HCT116 (cell line): ENCODE data around the gene SMYD3. TPM values are rescaled to one million over a fixed set of nuclear protein-coding genes. Genes with fewer than 3 reads are reported as not detected.

Source experiments
- ATAC-seq: fragments of 200-7000 bp; cut with Tn5 transposase; 2 replicates; pipeline ENCODE4 v1.9.1; 2020; ENCODE audit warnings: mild to moderate bottlenecking, moderate library complexity
- BruUV-seq: library from RNA; stranded (reverse); fragments of 400-500 nt; replicated peaks from 2 replicates; lab custom pipeline; 2021; lab: Mats Ljungman, UMichigan
- CTCF ChIA-PET: fragments of 300-600 bp; sonication (Branson Sonifier 250); formaldehyde crosslinking; loops from one replicate; lab custom pipeline; 2021; ENCODE audit warnings: antibody characterized with exemption; lab: Charles Lee
- POLR2A ChIA-PET: fragments of 300-600, 350-600 bp; sonication (Branson Sonifier 250); formaldehyde crosslinking; loops from one replicate; lab custom pipeline; 2021; ENCODE audit warnings: antibody characterized with exemption; lab: Charles Lee
- RAD21 ChIA-PET, 2 experiments: fragments of 300-600 bp; sonication (Branson Sonifier 250); formaldehyde crosslinking; loops; one replicate each; lab custom pipeline; 2023; ENCODE audit warnings: low total read pairs in 2 of 2; ENCODE audit not compliant: uncharacterized antibody in 2 of 2, unreplicated experiment in 2 of 2, low non-redundant PET in 1 of 2; lab: Charles Lee
- DNase-seq: peaks from one replicate; pipeline ENCODE4 v3.0.0-alpha.2; 2010; ENCODE audit warnings: low read depth, low spot score
- H2AFZ ChIP-seq: fragments of 200-600 bp; shearing (Covaris generic), sonication (generic); 2 replicates; pipeline ENCODE4 v1.6.1; 2017; ENCODE audit warnings: low read depth, mixed run types, mixed read lengths, antibody characterized with exemption, low read length; ENCODE audit not compliant: poor library complexity, severe bottlenecking
- H3K27ac ChIP-seq: 2 replicates; pipeline ENCODE4 v1.5.1; 2012; ENCODE audit warnings: low read depth, low read length
- H3K27me3 ChIP-seq: fragments of 200-600 bp; sonication (generic); 2 replicates; pipeline ENCODE4 v1.6.1; 2016; ENCODE audit warnings: mixed run types, low read length, mixed read lengths; ENCODE audit not compliant: insufficient read depth
- H3K36me3 ChIP-seq, 2 experiments: fragments of 200-500 bp in 1 of 2; fragments of 200-600 bp in 1 of 2; sonication (Bioruptor generic) in 1 of 2; sonication (generic) in 1 of 2; 2 replicates each; pipeline versions ENCODE4 v1.5.1 to v1.6.1; 2014 to 2016; ENCODE audit warnings: low read length in 2 of 2, inconsistent platforms in 1 of 2, mixed read lengths in 1 of 2, mixed run types in 1 of 2; ENCODE audit not compliant: insufficient read depth in 2 of 2, control insufficient read depth in 1 of 2
- H3K4me1 ChIP-seq, 2 experiments: fragments of 200-600 bp in 1 of 2; sonication (generic) in 1 of 2; 2 replicates each; pipeline versions ENCODE4 v1.5.1 to v1.6.1; 2012 to 2017; ENCODE audit warnings: low read length in 2 of 2, inconsistent platforms in 1 of 2, mild to moderate bottlenecking in 1 of 2, mixed read lengths in 1 of 2, mixed run types in 1 of 2, moderate library complexity in 1 of 2; ENCODE audit not compliant: insufficient read depth in 2 of 2, control insufficient read depth in 1 of 2
- H3K4me2 ChIP-seq: fragments of 200-600 bp; sonication (generic); 2 replicates; pipeline ENCODE4 v1.6.1; 2017; ENCODE audit warnings: mixed run types, low read length, mixed read lengths
- H3K4me3 ChIP-seq, 2 experiments: fragments of 200-600 bp in 1 of 2; sonication (generic) in 1 of 2; replicated peaks in 1 of 2; 2 replicates each; pipeline ENCODE4 v1.5.1; 2011 to 2016; ENCODE audit warnings: low read length in 2 of 2, control low read depth in 1 of 2, low read depth in 1 of 2, mild to moderate bottlenecking in 1 of 2, mixed read lengths in 1 of 2, mixed run types in 1 of 2
- H3K79me2 ChIP-seq: fragments of 200-600 bp; sonication (generic); 2 replicates; pipeline ENCODE4 v1.6.1; 2017; ENCODE audit warnings: mild to moderate bottlenecking, mixed run types, low read length, moderate library complexity, mixed read lengths; ENCODE audit not compliant: insufficient read depth
- H3K9ac ChIP-seq: fragments of 200-600 bp; sonication (generic); 2 replicates; pipeline ENCODE4 v1.6.1; 2016; ENCODE audit warnings: low read length, mixed read lengths
- H3K9me2 ChIP-seq: fragments of 200-600 bp; sonication (generic), shearing (Covaris generic); 2 replicates; pipeline ENCODE4 v1.6.1; 2017; ENCODE audit warnings: mixed run types, mild to moderate bottlenecking, moderate library complexity; ENCODE audit not compliant: insufficient read depth
- H3K9me3 ChIP-seq, 2 experiments: fragments of 200-500 bp in 1 of 2; fragments of 200-600 bp in 1 of 2; sonication (Bioruptor generic) in 1 of 2; sonication (generic) in 1 of 2; 2 replicates each; pipeline ENCODE4 v1.6.1; 2014 to 2017; ENCODE audit warnings: low read length in 2 of 2, mixed read lengths in 2 of 2, inconsistent platforms in 1 of 2, low read depth in 1 of 2, mild to moderate bottlenecking in 1 of 2, mixed run types in 1 of 2, moderate library complexity in 1 of 2; ENCODE audit not compliant: control insufficient read depth in 1 of 2, insufficient read depth in 1 of 2
- H4K20me1 ChIP-seq: fragments of 200-600 bp; sonication (generic), shearing (Covaris generic); 2 replicates; pipeline ENCODE4 v1.6.1; 2017; ENCODE audit warnings: mixed run types, mild to moderate bottlenecking, moderate library complexity; ENCODE audit not compliant: insufficient read depth
- CEBPB ChIP-seq: IDR thresholded peaks from 2 replicates; pipeline ENCODE4 v1.6.1; 2012; ENCODE audit warnings: low read depth
- ELF1 ChIP-seq: IDR thresholded peaks from 2 replicates; pipeline ENCODE4 v1.6.1; 2012; ENCODE audit warnings: low read depth, borderline replicate concordance
- EZH2 ChIP-seq: fragments of 200-600 bp; sonication (generic); IDR thresholded peaks from 2 replicates; pipeline ENCODE4 v1.6.1; 2017; ENCODE audit warnings: antibody characterized with exemption, mixed run types
- FOSL1 ChIP-seq: IDR thresholded peaks from 2 replicates; pipeline ENCODE4 v1.6.1; 2012; ENCODE audit warnings: low read depth
- MAX ChIP-seq: IDR thresholded peaks from 2 replicates; pipeline ENCODE4 v1.6.1; 2012
- RAD21 ChIP-seq: IDR thresholded peaks from 2 replicates; pipeline ENCODE4 v1.6.1; 2012; ENCODE audit warnings: low read depth, mild to moderate bottlenecking
- REST ChIP-seq: IDR thresholded peaks from 2 replicates; pipeline ENCODE4 v1.6.1; 2012; ENCODE audit warnings: low read depth
- intact Hi-C: fragments of 100-400 bp; cut with micrococcal nuclease; formaldehyde crosslinking; loops from 2 replicates; pipeline ENCODE4 v1.10.0; 2022
- total RNA-seq: library from RNA; stranded (reverse); gene quantifications from one replicate; pipeline ENCODE4 v1.2.1, GENCODE V29; 2021; ENCODE audit not compliant: unreplicated experiment
- TF ChIP-seq, protein P1 (sequence below): IDR thresholded peaks from 2 replicates; pipeline ENCODE4 v1.6.1; 2012

The SMYD3 gene
- total RNA-seq, 1 experiment from 2014 or later = 33.6 TPM

DNA sequence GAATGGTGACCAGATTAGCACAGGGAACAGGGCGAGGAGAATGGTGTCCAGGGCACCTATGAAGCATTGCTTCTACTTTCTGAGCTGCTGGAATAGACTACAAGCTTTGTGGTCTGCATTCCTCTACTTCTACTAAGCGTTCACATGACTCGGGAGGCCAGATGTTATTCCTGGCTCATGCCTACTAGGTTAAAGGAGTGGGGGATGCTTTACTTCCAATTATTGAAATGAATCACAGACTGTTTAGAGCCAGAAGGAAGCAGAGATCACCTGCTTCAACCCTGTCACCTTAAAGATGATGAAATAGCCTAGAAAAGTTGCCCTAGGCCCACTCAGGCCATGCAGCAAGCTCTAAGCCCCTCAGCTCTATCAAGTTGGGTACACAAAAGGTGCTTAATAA lies 718.8 kb downstream of the SMYD3 start:
- TF ChIP-seq CEBPB = no peak
- TF ChIP-seq, protein P1, sequence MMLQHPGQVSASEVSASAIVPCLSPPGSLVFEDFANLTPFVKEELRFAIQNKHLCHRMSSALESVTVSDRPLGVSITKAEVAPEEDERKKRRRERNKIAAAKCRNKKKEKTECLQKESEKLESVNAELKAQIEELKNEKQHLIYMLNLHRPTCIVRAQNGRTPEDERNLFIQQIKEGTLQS = no peak
- TF ChIP-seq FOSL1 = no peak
- no peak for TF ChIP-seq EZH2
- TF ChIP-seq MAX = no peak
- TF ChIP-seq REST = no peak
- TF ChIP-seq RAD21 = no peak
- no peak for TF ChIP-seq ELF1
- POLR2A ChIA-PET = no interaction called here
- Histone ChIP-seq H3K36me3 (no peaks in the 10 kb centered on the region), H3K9me3 (no peaks in the 10 kb centered on the region), H3K4me1 (no peaks in the 10 kb centered on the region), H2AFZ (no peak overlapping the region), H3K4me3 (no peak overlapping the region), H3K27me3 (no peaks in the 10 kb centered on the region), H3K9me2 (no peaks in the 10 kb centered on the region), H3K4me2 (no peak overlapping the region), H3K27ac (no peak overlapping the region), H4K20me1 (no peaks in the 10 kb centered on the region), H3K9ac (no peak overlapping the region), H3K79me2 (no peaks in the 10 kb centered on the region)
- intact Hi-C loops = no loop called here
- ATAC-seq (no peak), DNase-seq (no peak)
- RAD21 ChIA-PET = no interaction called here
- CTCF ChIA-PET = no interaction called here
- no TSS peak for BruUV-seq
